SH-SY5Y (cell line): ENCODE measurements around the gene DCTN1.

Experiments
- GATA2 ChIP-seq: IDR thresholded peaks from 2 replicates; pipeline ENCODE4 v1.6.1; 2011; ENCODE audit warnings: mild to moderate bottlenecking, low read depth, low read length
- GATA3 ChIP-seq: IDR thresholded peaks from 2 replicates; pipeline ENCODE4 v1.6.1; 2011; ENCODE audit warnings: low read depth, mild to moderate bottlenecking, low read length, moderate library complexity

DNA sequence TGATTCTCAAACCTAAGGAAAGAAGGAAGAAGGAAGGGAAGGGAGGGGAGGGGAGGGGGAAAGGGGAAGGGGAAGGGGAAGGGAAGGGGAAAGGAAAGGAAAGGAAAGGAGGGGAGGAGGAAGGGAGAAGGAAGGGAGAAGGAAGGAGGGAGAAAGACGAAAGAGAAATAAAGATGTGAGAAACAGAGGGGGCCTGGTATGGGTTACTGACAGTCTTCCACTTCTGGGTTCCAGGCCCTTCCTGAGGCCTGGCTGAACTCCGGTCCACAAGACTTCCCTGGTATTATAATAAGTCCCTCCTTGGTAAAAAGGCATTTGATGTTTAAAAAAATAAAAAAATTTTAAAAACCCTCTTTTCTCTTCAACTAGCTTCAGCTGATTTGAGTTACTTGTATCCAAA lies 54.3 kb downstream of the DCTN1 start:
- TF ChIP-seq GATA2: no peak
- no peak for TF ChIP-seq GATA3
